Measurements from ENCODE around the gene RNF208.

- TF ChIP-seq CTCF (IDR thresholded peaks at IDR 0.05) (no peak), EHMT2 (IDR thresholded peaks at IDR 0.05; ENCODE audit: low read depth) (no peak), MYC (IDR thresholded peaks at IDR 0.05; ENCODE audit: borderline replicate concordance, low read length) (no peak), POLR2A (IDR thresholded peaks at IDR 0.05; ENCODE audit: low read length) (no peak), PBX3 (IDR thresholded peaks at IDR 0.05) (no peak), E2F6 (IDR thresholded peaks at IDR 0.05; ENCODE audit: borderline replicate concordance, low read depth) (no peak), RARB (CRISPR knock-in tag; IDR thresholded peaks at IDR 0.05) (no peak), CBX2 (IDR thresholded peaks at IDR 0.05; ENCODE audit: borderline replicate concordance, low read depth) (no peak), ZNF302 (CRISPR knock-in tag; IDR thresholded peaks at IDR 0.05) (no peak), RAD21 (conservative IDR thresholded peaks at IDR 0.05 in 1 of 2, IDR thresholded peaks at IDR 0.05 in 1 of 2) (no peak), MAZ (IDR thresholded peaks at IDR 0.05; ENCODE audit: borderline replicate concordance, low read depth, low read length) (no peak), JUN (IDR thresholded peaks at IDR 0.05) (no peak), FOXS1 (CRISPR knock-in tag; IDR thresholded peaks at IDR 0.05) (no peak)
Measured at GRCh38 chr9:137267933-137268355, 45.9 kb upstream of the RNF208 start.
